Caco-2 (cell line): ENCODE data around the gene KCNIP2. TPM values are rescaled to one million over a fixed set of nuclear protein-coding genes. Genes with fewer than 3 reads are reported as not detected.

ENCODE experiments used
- BruUV-seq: library from RNA; stranded (reverse); fragments of 400-500 nt; replicated peaks from 2 replicates; lab custom pipeline; 2021; lab: Mats Ljungman, UMichigan
- CTCF ChIA-PET: fragments of 300-600 bp; sonication (Branson Sonifier 250); formaldehyde crosslinking; loops from one replicate; lab custom pipeline; 2022; ENCODE audit warnings: antibody characterized with exemption; lab: Charles Lee
- POLR2A ChIA-PET: fragments of 300-600 bp; sonication (Branson Sonifier 250); formaldehyde crosslinking; loops from one replicate; lab custom pipeline; 2022; ENCODE audit warnings: antibody characterized with exemption; lab: Charles Lee
- DNase-seq, 2 experiments: peaks; one replicate each; pipeline versions ENCODE4 v3.0.0 to v3.0.0-alpha.2; 2020 to 2022
- H3K27me3 ChIP-seq: replicated peaks from 2 replicates; pipeline ENCODE4 v1.6.0; 2011; ENCODE audit warnings: low read length; ENCODE audit not compliant: control insufficient read depth, insufficient read depth
- H3K36me3 ChIP-seq: 2 replicates; pipeline ENCODE4 v1.5.1; 2011; ENCODE audit warnings: low read length; ENCODE audit not compliant: control insufficient read depth, insufficient read depth
- H3K4me1 ChIP-seq: fragments of 250-450 bp; sonication (Bioruptor Pico); 2 replicates; pipeline ENCODE4 v1.5.1; 2020; ENCODE audit warnings: mild to moderate bottlenecking
- H3K4me3 ChIP-seq: 2 replicates; pipeline ENCODE4 v1.5.1; 2011; ENCODE audit warnings: low read depth, mild to moderate bottlenecking, control low read depth, low read length
- H3K9me3 ChIP-seq: fragments of 250-450 bp; sonication (Bioruptor Pico); 2 replicates; pipeline ENCODE4 v1.5.1; 2020; ENCODE audit warnings: mild to moderate bottlenecking, moderate library complexity
- H3K27ac Mint-ChIP-seq: one replicate; pipeline ENCODE4 v1.8.0; 2022; ENCODE audit warnings: mixed read lengths; ENCODE audit not compliant: unreplicated experiment
- H3K27me3 Mint-ChIP-seq: one replicate; pipeline ENCODE4 v1.8.0; 2022; ENCODE audit warnings: mixed read lengths; ENCODE audit not compliant: insufficient read depth, unreplicated experiment
- H3K36me3 Mint-ChIP-seq: one replicate; pipeline ENCODE4 v1.8.0; 2022; ENCODE audit warnings: mild to moderate bottlenecking, mixed read lengths; ENCODE audit not compliant: insufficient read depth, unreplicated experiment
- H3K4me1 Mint-ChIP-seq: one replicate; pipeline ENCODE4 v1.8.0; 2022; ENCODE audit warnings: low read depth, mixed read lengths; ENCODE audit not compliant: unreplicated experiment
- H3K4me3 Mint-ChIP-seq: one replicate; pipeline ENCODE4 v1.8.0; 2022; ENCODE audit warnings: mild to moderate bottlenecking, moderate library complexity, mixed read lengths; ENCODE audit not compliant: unreplicated experiment
- H3K9me3 Mint-ChIP-seq: one replicate; pipeline ENCODE4 v1.8.0; 2022; ENCODE audit warnings: mixed read lengths; ENCODE audit not compliant: unreplicated experiment
- intact Hi-C: fragments of 100-400 bp; cut with micrococcal nuclease; formaldehyde crosslinking; loops from one replicate; pipeline ENCODE4 v1.10.0; 2022; ENCODE audit not compliant: unreplicated experiment
- total RNA-seq: library from RNA; stranded (reverse); gene quantifications from 2 replicates; pipeline ENCODE4 v1.2.3, GENCODE V29; 2022
- TF ChIP-seq, protein P1 (sequence below), 2 experiments: fragments of 200-600 bp in 1 of 2; IDR thresholded peaks; 1 replicate in 1 of 2; 2 replicates in 1 of 2; pipeline versions ENCODE4 v1.5.1 to v1.8.0; 2011 to 2022; ENCODE audit warnings: antibody characterized with exemption in 1 of 2, control low read depth in 1 of 2, inconsistent platforms in 1 of 2, low read depth in 1 of 2, low read length in 1 of 2, mild to moderate bottlenecking in 1 of 2, moderate library complexity in 1 of 2; ENCODE audit not compliant: insufficient read depth in 1 of 2, severe bottlenecking in 1 of 2, unreplicated experiment in 1 of 2

KCNIP2 gene
- total RNA-seq, 1 experiment from 2014 or later, result 6.1 TPM

GRCh38 chr10:101858723-101859500, 15.3 kb upstream of the KCNIP2 start:
- no peak overlapping the region for H3K4me3 ChIP-seq
- intact Hi-C loops, result no loop called here
- H3K9me3 Mint-ChIP-seq, result peaks cover 21% of the 10 kb centered on the region
- POLR2A ChIA-PET, result no interaction called here
- H3K9me3 ChIP-seq, result peaks cover 10% of the 10 kb centered on the region
- no peak overlapping the region for H3K27ac Mint-ChIP-seq
- no peaks in the 10 kb centered on the region for H3K27me3 ChIP-seq
- H3K36me3 ChIP-seq, result no peaks in the 10 kb centered on the region; the same call in 1 of the 2 replicates
- TF ChIP-seq, protein P1, sequence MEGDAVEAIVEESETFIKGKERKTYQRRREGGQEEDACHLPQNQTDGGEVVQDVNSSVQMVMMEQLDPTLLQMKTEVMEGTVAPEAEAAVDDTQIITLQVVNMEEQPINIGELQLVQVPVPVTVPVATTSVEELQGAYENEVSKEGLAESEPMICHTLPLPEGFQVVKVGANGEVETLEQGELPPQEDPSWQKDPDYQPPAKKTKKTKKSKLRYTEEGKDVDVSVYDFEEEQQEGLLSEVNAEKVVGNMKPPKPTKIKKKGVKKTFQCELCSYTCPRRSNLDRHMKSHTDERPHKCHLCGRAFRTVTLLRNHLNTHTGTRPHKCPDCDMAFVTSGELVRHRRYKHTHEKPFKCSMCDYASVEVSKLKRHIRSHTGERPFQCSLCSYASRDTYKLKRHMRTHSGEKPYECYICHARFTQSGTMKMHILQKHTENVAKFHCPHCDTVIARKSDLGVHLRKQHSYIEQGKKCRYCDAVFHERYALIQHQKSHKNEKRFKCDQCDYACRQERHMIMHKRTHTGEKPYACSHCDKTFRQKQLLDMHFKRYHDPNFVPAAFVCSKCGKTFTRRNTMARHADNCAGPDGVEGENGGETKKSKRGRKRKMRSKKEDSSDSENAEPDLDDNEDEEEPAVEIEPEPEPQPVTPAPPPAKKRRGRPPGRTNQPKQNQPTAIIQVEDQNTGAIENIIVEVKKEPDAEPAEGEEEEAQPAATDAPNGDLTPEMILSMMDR (IDR thresholded peaks at IDR 0.05; ENCODE audit: insufficient read depth in 1 of 2, low read depth in 1 of 2, low read length in 1 of 2, severe bottlenecking in 1 of 2, unreplicated experiment in 1 of 2), result no peak
- H3K4me1 Mint-ChIP-seq, result no peaks in the 10 kb centered on the region
- no TSS peak for BruUV-seq
- H3K36me3 Mint-ChIP-seq, result peaks cover 28% of the 10 kb centered on the region
- DNase-seq, result no peak
- H3K27me3 Mint-ChIP-seq, result no peaks in the 10 kb centered on the region
- H3K4me1 ChIP-seq, result no peaks in the 10 kb centered on the region
- H3K4me3 Mint-ChIP-seq, result no peak overlapping the region
- CTCF ChIA-PET, result interaction anchor here (1.1 kb wide), 1 partner anchor 18 kb away, joined by 5 read pairs; no protein-coding TSS in a partner anchor

DNA sequence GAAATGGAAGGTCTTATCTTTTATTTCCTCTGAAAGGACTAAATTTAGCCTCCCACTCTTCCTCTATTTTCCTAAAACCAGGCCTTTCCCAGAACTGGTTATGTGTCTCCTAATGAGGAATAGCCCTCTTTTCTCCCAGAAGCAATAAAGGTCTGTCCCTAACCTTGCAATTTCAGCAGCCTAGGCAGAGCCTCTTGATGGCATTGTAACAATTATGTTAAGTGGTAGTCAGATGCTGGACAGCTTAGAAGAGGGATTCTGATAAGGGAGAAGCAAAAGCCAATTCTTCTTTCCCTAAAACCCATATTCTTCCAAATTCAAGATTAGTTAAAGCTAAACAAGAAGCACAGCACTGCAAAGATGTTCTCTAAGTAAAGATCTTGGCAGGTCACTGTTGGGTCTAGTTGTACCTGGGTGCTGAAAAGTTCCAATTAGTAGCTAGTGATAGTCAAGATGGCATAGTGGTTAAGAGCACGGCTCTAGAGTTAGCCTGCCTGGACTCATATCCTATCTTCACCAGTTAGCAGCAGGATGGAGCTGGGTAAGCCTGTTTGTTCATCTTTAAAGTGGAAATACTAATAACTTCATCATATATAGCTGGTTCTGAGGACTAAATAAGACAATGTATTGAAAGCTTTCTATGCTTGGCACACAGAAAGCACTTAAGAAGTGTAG, 14.3 kb upstream of the KCNIP2 start:
- POLR2A ChIA-PET, result no interaction called here
- Mint-ChIP-seq H3K4me3 (no peak overlapping the region), H3K36me3 (peaks cover 26% of the 10 kb centered on the region), H3K4me1 (no peaks in the 10 kb centered on the region), H3K27ac (no peak overlapping the region), H3K27me3 (no peaks in the 10 kb centered on the region), H3K9me3 (peaks cover 21% of the 10 kb centered on the region)
- Histone ChIP-seq H3K9me3 (peaks cover 10% of the 10 kb centered on the region), H3K4me3 (no peak overlapping the region), H3K36me3 (no peaks in the 10 kb centered on the region; the same call in 1 of the 2 replicates), H3K27me3 (no peaks in the 10 kb centered on the region), H3K4me1 (no peaks in the 10 kb centered on the region)
- TF ChIP-seq, protein P1 (IDR thresholded peaks at IDR 0.05; ENCODE audit: insufficient read depth in 1 of 2, low read depth in 1 of 2, low read length in 1 of 2, severe bottlenecking in 1 of 2, unreplicated experiment in 1 of 2), result no peak
- BruUV-seq, result no TSS peak
- CTCF ChIA-PET, result interaction anchor here (1.1 kb wide), 1 partner anchor 17 kb away, joined by 5 read pairs; no protein-coding TSS in a partner anchor
- intact Hi-C loops, result no loop called here
- no peak for DNase-seq

DNA sequence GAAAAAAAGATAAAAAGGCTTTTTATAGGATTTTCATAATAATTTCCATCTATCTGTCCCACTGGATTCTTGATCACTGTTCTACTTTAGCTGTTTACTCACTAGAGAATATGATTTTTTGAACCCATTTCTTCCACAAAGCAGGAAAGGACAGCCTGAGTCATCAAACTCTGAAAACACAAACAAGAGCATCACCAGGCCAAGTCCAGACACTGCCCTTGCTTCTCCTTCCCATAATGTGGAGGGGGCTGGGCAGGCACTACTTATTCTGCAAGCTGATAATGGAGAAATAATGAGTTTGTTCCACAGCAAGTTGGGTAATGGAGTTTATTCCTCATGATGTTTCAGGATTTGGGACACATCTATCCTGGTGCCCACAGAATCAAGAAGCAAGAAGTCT, 13.0 kb upstream of the KCNIP2 start:
- H3K36me3 Mint-ChIP-seq, result peaks cover 31% of the 10 kb centered on the region
- ChIA-PET POLR2A (no interaction called here), CTCF (no interaction called here)
- Histone ChIP-seq H3K36me3 (no peaks in the 10 kb centered on the region; the same call in 1 of the 2 replicates), H3K4me3 (no peak overlapping the region), H3K27me3 (no peaks in the 10 kb centered on the region), H3K4me1 (no peaks in the 10 kb centered on the region), H3K9me3 (peaks cover 10% of the 10 kb centered on the region)
- H3K27me3 Mint-ChIP-seq, result no peaks in the 10 kb centered on the region
- H3K9me3 Mint-ChIP-seq, result peaks cover 21% of the 10 kb centered on the region
- H3K4me3 Mint-ChIP-seq, result no peak overlapping the region
- intact Hi-C loops, result no loop called here
- no peaks in the 10 kb centered on the region for H3K4me1 Mint-ChIP-seq
- H3K27ac Mint-ChIP-seq, result no peak overlapping the region
- BruUV-seq, result no TSS peak
- TF ChIP-seq, protein P1 (IDR thresholded peaks at IDR 0.05; ENCODE audit: insufficient read depth in 1 of 2, low read depth in 1 of 2, low read length in 1 of 2, severe bottlenecking in 1 of 2, unreplicated experiment in 1 of 2), result no peak
- no peak for DNase-seq
